HG02571 (cell line): ENCODE results near the gene ABHD6.
A peak's percentile ranks its signal among the peaks of the same experiment; 100 is the strongest.

ENCODE experiments used
- ATAC-seq: cut with Tn5 transposase; IDR thresholded peaks from one replicate; pipeline ENCODE4 v1.9.1; 2021; ENCODE audit warnings: mild to moderate bottlenecking, moderate library complexity; ENCODE audit not compliant: unreplicated experiment

Gene ABHD6

DNA sequence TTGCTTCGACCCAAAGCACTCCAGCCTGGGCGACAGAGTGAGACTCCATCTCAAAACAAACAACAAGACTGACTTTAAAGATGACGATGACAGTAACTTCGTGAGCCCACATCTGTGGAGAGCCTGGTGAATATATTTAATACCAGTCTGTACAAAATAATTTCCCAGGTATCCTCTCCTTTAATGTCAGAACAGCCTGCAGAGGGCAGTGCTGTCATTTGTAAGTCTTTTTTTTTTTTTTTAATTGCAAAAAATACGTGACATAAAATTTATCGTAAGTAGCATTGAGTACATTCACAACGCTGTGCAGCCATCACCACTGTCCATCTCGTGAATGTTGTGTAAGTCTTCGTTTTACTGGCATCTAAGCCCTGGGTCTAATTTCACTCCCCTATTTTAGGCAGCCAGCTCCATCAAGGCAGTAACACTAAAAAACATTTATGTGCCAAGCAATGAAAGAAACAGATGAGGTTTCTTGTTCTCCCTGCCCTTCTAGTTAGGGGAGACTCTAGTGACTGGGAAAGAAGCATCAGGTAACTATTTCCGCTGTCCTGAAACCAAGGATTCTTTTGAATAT lies 70.1 kb downstream of the ABHD6 start:
- no peak for ATAC-seq

DNA sequence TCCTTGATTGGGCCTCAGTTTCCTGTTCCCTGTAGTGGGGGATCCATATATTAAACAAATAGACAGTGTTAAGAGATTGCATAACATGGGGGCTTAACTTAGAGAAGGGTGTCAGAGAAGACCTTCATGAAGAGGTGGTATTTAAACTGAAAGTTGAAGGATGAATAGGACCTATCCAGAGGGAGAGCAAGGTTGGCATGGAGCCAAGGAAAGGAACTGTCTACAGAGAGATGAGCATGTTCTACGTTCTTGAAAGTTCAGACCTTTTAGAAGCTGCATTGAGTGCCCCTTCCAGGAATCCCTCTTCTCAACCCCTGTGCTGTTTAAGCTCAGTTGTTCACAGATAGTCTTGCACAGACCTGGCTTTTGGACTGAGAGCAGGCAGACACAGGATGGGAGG lies 71.1 kb downstream of the ABHD6 start:
- ATAC-seq: no peak

- no peak for ATAC-seq
These were observed 80.2 kb downstream of the ABHD6 start for GRCh38 chr3:58317811-58318210.

- ATAC-seq: no peak
These were observed 84.2 kb downstream of the ABHD6 start for GRCh38 chr3:58321791-58322190.

DNA sequence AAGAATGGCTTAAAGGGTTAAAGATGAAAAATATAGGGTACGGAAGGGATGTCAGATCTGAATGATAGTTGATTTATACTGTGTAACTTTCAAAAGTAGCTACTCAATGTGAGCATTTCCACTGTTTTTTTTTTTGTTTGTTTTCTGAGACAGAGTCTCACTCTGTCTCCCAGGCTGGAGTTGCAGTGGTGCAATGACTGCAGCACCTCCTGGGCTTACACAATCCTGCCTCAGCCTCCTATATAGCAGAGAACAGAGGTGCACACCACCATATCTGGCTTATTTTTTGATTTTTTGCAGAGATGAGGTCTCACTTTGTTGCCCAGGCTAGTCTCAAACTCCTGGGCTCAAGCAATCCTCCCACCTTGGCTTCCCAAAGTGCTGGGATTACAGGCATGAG lies 85.2 kb downstream of the ABHD6 start:
- ATAC-seq: no peak

DNA sequence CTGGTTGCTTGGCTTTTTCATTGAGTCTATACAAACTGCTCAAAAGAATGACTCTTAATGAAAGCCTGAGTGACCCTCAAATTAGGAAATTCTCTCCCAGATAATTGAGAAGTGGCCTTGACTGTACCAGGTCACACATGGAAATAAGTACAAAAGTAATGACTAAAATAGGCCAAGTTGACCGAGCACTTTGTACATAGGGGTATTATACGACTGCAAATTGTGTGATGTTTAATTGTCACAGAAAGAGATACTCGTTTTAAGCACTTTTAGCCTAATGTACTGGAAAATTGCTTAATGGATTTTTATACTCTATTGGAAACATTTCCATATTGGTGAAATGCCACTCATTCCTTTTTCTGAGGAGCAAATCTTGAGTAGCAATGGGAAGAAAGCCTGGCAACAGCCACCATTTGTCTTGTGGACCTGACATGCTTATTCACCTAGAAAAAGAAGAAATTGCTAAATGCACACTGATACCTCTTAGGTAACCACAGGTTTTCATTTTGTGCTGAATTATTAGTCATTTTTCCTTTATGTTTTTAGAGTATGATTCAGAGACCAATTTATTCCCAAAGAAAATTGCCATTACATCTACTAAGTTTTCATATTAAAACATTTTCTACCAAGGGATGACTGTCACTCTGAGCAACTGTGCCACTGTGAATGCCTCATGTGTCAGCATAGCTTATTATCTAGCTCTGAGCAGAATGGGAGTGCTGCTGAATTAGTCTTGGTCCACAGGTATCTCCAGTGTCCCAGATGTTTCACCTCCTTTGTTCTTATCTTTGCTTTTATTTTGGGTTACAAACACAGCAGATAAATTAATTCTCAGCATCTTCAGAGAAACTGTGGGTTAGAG lies 86.2 kb downstream of the ABHD6 start:
- no peak for ATAC-seq

- no peak for ATAC-seq
These were observed 87.1 kb downstream of the ABHD6 start for GRCh38 chr3:58324391-58325390.

GRCh38 chr3:58325525-58325992 lies 88.0 kb downstream of the ABHD6 start:
- ATAC-seq: no peak

- no peak for ATAC-seq
These were observed 88.8 kb downstream of the ABHD6 start for GRCh38 chr3:58326267-58326900.

DNA sequence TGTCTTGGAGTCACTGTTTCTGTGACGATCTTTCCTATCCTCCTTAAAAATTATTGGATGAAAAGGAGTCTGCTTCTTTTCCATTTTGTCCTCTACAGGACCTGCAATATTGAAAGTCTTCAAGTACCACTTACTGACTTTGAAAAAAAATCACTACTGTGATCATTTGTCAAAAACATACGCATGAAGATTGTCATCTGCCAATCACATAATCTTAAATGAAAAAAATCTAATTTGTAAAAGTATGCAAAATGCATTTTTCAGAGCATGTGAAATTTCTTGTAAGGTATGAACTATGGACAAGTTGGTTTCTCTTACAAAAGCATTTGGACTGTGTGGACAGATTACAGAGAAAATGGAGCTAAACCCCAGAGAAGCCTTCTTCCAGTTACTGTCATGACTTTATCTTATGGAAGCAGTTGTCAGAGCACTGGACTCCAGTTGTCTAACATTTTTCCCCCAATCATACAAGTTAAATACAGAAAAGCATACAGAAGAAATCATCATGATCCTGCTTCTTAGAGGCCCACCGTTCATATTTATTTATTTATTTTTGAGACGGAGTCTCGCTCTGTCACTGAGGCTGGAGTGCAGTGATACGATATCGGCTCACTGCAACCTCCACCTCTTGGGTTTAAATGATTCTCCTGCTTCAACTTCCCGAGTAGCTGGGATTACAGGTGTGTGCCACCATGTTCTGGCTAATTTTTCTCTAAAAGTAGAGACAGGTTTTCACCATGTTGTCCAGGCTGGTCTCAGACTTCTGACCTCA lies 91.7 kb downstream of the ABHD6 start:
- no peak for ATAC-seq

DNA sequence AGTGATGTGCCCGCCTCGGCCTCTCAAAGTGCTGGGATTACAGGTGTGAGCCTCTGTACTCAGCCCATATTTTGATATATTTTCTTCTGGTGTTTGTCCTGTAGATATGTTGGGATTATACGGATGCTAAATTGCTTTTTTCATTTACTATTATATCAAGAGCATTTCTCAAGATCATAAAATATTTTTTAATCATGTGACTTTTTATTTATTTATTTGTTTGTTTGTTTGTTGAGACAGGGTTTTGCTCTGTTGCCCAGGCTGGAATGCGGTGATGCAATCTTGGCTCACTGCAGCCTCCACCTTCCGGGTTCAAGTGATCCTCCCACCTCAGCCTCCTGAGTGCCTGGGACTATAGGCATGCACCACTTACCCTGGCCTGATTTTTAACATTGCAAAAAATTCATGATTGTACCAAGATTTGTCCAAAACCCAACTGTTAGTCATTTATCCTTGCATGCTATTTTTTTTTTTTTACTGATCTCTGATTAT lies 92.4 kb downstream of the ABHD6 start:
- no peak for ATAC-seq

DNA sequence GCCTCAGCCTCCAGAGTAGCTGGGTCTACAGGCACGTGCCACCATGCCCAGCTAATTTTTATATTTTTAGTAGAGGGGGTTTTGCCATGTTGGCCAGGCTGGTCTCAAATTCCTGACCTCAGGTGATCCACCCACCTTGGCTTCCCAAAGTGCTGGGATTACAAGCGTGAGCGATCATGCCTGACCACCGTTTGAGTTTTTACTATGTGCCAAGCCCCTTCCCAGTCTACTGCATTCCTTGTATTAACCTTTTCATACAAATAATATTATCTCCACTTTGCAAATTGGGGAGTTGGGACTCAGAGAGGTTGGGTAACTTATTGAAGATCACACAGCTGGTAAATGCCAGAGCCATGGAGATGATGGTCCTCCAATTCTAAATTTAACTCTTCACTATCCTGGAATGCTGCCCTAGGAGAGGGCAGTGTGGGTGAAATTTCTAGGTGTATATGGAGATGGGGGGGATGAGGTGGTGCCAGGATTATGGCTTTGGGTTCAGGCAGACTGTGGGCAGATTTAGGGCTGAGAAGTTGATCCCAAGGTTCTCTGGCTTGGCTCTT lies 94.1 kb downstream of the ABHD6 start:
- no peak for ATAC-seq

DNA sequence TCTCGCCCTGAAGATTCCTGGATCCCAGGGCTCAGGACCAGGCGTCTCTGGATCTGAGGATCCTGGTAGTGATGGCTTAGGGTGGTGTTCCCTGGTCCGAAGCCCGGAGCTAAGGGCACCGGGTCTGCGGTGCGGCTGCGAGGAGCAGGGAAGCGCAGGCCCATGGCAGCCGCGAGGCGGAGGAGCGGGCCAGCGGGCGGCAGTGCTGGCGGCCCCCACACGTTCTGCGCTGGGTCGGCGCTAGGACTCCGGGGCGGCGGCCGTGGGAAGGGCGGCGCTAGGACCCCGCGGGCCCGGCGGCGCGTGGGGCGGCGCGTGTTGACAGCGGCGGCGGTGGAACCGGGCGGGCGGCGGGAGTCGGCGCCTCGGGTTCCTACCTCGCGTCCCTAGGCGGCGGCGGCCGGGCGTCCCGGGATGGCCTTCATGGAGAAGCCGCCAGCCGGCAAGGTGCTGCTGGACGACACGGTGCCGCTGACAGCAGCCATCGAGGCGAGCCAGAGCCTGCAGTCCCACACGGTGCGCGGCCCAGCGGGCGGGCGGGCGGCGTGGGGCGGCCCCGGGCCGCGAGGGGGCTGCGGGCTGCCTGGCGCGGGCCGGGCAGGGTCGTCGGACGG lies 95.1 kb downstream of the ABHD6 start, which contains the start of gene PXK:
PXK (plus strand) TSS at position 318 of the 614 bp plus-strand sequence; CDS start at position 415, 97 bp downstream.
- peak; percentile 90 for ATAC-seq

DNA sequence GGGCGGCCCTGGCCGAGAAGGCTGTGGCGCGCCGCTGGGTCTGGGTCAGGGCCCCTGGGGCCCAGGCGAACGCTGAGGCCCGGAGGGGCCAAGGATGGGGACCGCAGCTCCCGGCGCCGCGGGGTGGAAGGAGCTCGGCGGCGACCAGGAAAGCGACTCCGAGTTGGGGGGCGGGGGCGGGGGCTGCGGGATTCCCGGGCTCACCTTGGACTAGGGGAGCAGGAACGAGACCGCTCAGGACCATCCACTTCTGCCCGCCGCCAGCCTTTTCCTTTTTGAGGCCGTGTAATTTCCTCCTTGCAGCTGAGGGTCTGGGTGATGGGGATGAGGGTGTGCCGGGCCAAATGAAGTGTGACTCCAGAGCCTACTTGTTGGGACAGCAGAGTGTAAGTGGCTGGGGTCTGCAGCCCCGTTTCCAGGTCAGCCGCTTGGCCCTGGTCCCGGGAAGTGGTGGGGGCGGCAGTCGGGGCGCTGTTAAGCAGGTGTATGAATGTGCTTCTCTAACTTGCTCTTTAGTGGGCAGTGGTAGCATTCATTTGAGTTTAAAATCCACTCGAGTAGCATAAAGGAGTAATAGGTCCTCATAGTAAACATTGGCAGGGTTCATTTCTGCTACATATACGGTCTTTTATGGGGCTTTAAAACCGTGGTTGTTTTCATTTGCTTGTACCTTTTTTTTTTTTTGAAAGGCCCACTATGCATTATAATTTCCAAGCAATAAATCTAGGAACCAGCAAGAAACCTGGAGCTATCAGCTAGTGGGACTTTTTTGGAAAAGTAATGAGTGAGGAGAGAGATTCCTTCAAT lies 95.8 kb downstream of the ABHD6 start:
- peak; percentile 51 for ATAC-seq

GRCh38 chr3:58334013-58334321 lies 96.4 kb downstream of the ABHD6 start:
- ATAC-seq: no peak

DNA sequence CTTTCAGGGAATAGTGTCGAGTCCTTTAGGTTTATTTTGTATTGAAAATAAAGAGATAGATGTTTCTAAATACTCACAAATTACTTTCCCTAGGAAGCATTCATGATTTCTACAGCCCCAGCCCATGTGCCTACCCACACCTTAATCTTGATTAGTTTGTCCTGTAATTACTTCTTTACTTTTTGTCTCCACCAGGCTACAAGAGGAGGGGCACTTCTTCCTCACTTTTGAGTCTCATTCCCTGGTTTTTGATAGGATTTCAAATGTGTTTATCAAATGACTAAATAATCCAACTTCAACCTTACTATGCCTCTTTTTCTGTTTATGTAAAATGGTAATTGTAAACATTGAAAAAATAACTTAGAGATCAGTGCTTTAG lies 96.9 kb downstream of the ABHD6 start:
- ATAC-seq: no peak

GRCh38 chr3:58335652-58335947 lies 98.0 kb downstream of the ABHD6 start:
- no peak for ATAC-seq

DNA sequence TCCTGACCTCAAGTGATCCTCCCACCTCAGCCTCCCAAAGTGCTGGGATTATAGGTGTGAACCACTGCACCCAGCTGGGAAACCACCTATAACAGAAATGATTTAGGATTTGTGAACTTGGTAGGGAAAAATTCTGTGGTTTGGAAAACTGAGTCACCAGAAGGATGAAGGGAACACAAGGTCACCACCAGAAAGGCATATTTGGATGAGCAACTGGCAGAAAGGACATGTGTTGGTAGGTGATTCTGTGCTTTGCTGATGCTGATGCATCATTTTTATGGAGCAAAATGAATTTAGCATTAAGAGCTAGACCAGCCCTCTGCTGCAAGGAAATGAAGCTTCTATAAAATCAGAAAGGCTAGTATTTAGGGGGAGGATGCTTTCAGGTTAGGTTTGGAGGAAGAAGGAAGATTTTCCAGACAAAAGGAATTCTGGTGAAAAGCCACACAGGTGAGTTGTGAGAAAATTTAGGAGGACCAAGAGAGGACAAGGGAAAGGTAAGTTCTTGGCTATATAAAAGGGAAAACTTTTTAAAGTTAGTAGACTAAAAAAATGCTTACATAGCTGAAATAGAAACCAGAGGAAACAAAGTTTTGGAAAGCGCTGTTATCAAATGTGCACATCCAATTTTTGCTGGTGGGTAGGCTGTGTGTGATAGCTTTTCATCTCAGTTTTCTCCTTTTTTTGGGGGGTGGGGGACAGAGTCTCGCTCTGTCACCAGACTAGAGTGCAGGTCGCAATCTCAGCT lies 98.7 kb downstream of the ABHD6 start:
- no peak for ATAC-seq
